ENCODE data around the gene OR2W3. TPM values are rescaled to one million over a fixed set of nuclear protein-coding genes. Genes with fewer than 3 reads are reported as not detected.
A peak's percentile ranks its signal among the peaks of the same experiment; 100 is the strongest.

The OR2W3 gene
- total and polyA plus RNA-seq, 2 of the 8 experiments (the other 6 are each of a cell fraction or from before 2014, with no cell fraction given), result 0.12 to 1.1 TPM

DNA sequence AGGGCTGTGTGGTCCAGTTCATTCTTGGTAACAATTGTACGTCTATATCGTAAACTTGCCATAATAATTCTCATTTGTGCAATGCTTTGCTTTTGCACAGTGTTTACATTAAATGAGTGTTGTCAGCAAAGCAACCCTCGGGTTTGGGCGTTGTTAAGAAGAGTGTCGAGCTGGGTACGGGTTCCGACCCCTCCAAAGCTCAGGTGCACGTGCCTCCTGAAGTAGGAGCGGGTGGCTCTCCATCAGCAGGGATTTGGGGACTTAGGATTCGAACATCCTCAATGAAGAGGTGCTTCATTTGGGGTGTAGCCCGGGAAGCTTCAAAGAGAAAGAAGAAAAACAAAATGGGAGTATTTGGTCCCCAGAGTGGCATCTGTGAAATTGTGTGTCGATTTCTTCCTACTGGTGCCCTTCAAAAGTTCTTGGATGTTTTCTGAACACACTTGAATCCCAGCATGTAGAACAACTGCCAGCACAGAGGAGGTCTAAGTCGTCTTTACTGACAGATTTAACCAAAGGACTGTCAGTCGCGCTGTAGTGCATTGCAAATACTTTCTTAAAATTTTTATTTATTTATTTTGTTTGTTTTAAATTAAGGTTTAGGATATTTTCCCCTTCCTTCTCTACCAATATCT, 37.3 kb upstream of the OR2W3 start:
- no peak overlapping the region for H2BK12ac ChIP-seq (ENCODE audit: low read depth, low read length)
- peak overlapping the region in 1 of 2 experiments; percentile 63; a peak in 1 of 4 replicates for H3K4me2 ChIP-seq (ENCODE audit: insufficient read depth in 1 of 2, low read depth in 2 of 2, low read length in 2 of 2)
- no peak for FAIRE-seq
- peak overlapping the region in 1 of 4 experiments; percentile 56; a peak in 1 of 8 replicates for H3K4me3 ChIP-seq (ENCODE audit: extremely low read depth in 1 of 4, insufficient read depth in 2 of 4, low read depth in 3 of 4, low read length in 4 of 4)
- DNase-seq (ENCODE audit: low read depth in 1 of 2, low spot score in 2 of 2), result no peak
- 87% methylated on average over 15 of the region's 15 CpGs; no CpG with 5 or more reads in 1 of the 2 experiments for WGBS, 2 experiments (ENCODE audit: extremely low coverage in 1 of 2, insufficient coverage in 1 of 2, insufficient read length in 1 of 2, insufficient replicate concordance in 2 of 2, low coverage in 1 of 2, low lambda C conversion rate in 2 of 2, missing lambda C conversion rate in 1 of 2)
- no peak overlapping the region for H2BK15ac ChIP-seq (ENCODE audit: low read length)
- H4K5ac ChIP-seq (ENCODE audit: insufficient read length, low read depth, low read length), result no peak overlapping the region
- no peaks in the 10 kb centered on the region for H3K27me3 ChIP-seq (replicated peaks in 1 of 4; ENCODE audit: control insufficient read depth in 3 of 4, extremely low read depth in 1 of 4, insufficient read depth in 3 of 4, low read length in 3 of 4)
- H3K56ac ChIP-seq (replicated peaks; ENCODE audit: insufficient read length, low read depth, low read length), result no peak overlapping the region
- H3K14ac ChIP-seq (ENCODE audit: insufficient read length), result no peak overlapping the region
- no peak overlapping the region for H2BK20ac ChIP-seq (ENCODE audit: low read length)
- H4K91ac ChIP-seq (replicated peaks; ENCODE audit: insufficient read length, low read length), result no peak overlapping the region
- H3K23me2 ChIP-seq (ENCODE audit: low read depth, low read length), result no peaks in the 10 kb centered on the region
- no peak overlapping the region for H3K23ac ChIP-seq (ENCODE audit: insufficient read length)
- no peak overlapping the region for H2AK5ac ChIP-seq (ENCODE audit: low read depth, low read length)
- no peaks in the 10 kb centered on the region; a peak in 1 of 7 replicates for H3K4me1 ChIP-seq (replicated peaks in 1 of 4; ENCODE audit: control insufficient read depth in 3 of 4, insufficient read depth in 4 of 4, low read length in 3 of 4)
- no peak overlapping the region; a peak in 1 of 7 replicates for H3K9ac ChIP-seq (replicated peaks in 1 of 4; ENCODE audit: extremely low read depth in 1 of 4, low read depth in 3 of 4, low read length in 3 of 4)
- no peak overlapping the region for H2BK5ac ChIP-seq (ENCODE audit: low read depth, low read length)
- no peaks in the 10 kb centered on the region for H4K20me1 ChIP-seq (replicated peaks in 1 of 2; ENCODE audit: control insufficient read depth in 1 of 2, insufficient read depth in 2 of 2, low read length in 2 of 2)
- no peaks in the 10 kb centered on the region; a peak in 1 of 8 replicates for H3K36me3 ChIP-seq (ENCODE audit: control insufficient read depth in 2 of 4, insufficient read depth in 4 of 4, low read length in 3 of 4)
- H3K18ac ChIP-seq (ENCODE audit: extremely low read depth, low read length), result no peak overlapping the region
- H4K8ac ChIP-seq (ENCODE audit: extremely low read depth, insufficient read depth, low read length), result no peak overlapping the region
- no peak overlapping the region for H3K27ac ChIP-seq (ENCODE audit: low read depth, low read length)
- H3K79me1 ChIP-seq (ENCODE audit: low read depth, low read length), result no peaks in the 10 kb centered on the region
- H2AFZ ChIP-seq (ENCODE audit: low read length), result no peak overlapping the region
- H3K9me3 ChIP-seq (ENCODE audit: insufficient read depth in 2 of 2, low read depth in 1 of 2, low read length in 1 of 2), result peaks cover 53 to 79% of the 10 kb centered on the region in 2 experiments; a peak in 3 of 4 replicates
- ChIA-PET CTCF (ENCODE audit: partially characterized antibody) (interaction anchor here (0.9 kb wide), 1 partner anchor 24 kb away, joined by 4 read pairs; no protein-coding TSS in a partner anchor), POLR2A (ENCODE audit: partially characterized antibody) (no interaction called here)
- no peaks in the 10 kb centered on the region for H3K79me2 ChIP-seq (ENCODE audit: control insufficient read depth in 1 of 2, insufficient read depth in 2 of 2, low read length in 2 of 2)
- H3K4ac ChIP-seq (replicated peaks; ENCODE audit: insufficient read length, low read depth, low read length), result no peak overlapping the region
- H2BK120ac ChIP-seq (replicated peaks; ENCODE audit: low read depth, low read length), result no peak overlapping the region
- no peak for TF ChIP-seq CREB1 (IDR thresholded peaks at IDR 0.05)
- TF ChIP-seq FOSL1 (IDR thresholded peaks at IDR 0.05; ENCODE audit: insufficient read depth, low read depth, low read length), result no peak
- TF ChIP-seq TCF12 (IDR thresholded peaks at IDR 0.05; ENCODE audit: low read depth, low read length), result no peak
- no peak for TF ChIP-seq EP300 (IDR thresholded peaks at IDR 0.05; ENCODE audit: borderline replicate concordance in 1 of 2, low read depth in 2 of 2, low read length in 2 of 2)
- no peak for TF ChIP-seq SIX5 (IDR thresholded peaks at IDR 0.05; ENCODE audit: low read depth, low read length)
- TF ChIP-seq TEAD4 (IDR thresholded peaks at IDR 0.05; ENCODE audit: low read depth, low read length), result no peak
- no peak for TF ChIP-seq RAD21 (IDR thresholded peaks at IDR 0.05 in 1 of 2, conservative IDR thresholded peaks at IDR 0.05 in 1 of 2; ENCODE audit: low read depth in 2 of 2, low read length in 2 of 2)
- TF ChIP-seq, protein P1, sequence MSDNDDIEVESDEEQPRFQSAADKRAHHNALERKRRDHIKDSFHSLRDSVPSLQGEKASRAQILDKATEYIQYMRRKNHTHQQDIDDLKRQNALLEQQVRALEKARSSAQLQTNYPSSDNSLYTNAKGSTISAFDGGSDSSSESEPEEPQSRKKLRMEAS (IDR thresholded peaks at IDR 0.05), result no peak
- no peak for TF ChIP-seq PHF8 (conservative IDR thresholded peaks at IDR 0.05; ENCODE audit: low read depth, low read length)
- TF ChIP-seq RXRA (IDR thresholded peaks at IDR 0.05; ENCODE audit: insufficient read depth, low read depth, low read length), result no peak
- no peak for TF ChIP-seq POLR2AphosphoS5 (IDR thresholded peaks at IDR 0.05; ENCODE audit: low read depth, low read length)
- no peak for TF ChIP-seq SAP30 (IDR thresholded peaks at IDR 0.05; ENCODE audit: insufficient read depth, insufficient replicate concordance, low read length)
- TF ChIP-seq MAFK (IDR thresholded peaks at IDR 0.05; ENCODE audit: low read depth, low read length), result no peak

All from H1 (cell line).